ENCODE measurements around the gene L1CAM. TPM values are rescaled to one million over a fixed set of nuclear protein-coding genes. Genes with fewer than 3 reads are reported as not detected.

Gene L1CAM
- total and polyA plus RNA-seq, 4 experiments from 2014 or later: 0.26 to 1.8 (median 0.80) TPM

GRCh38 chrX:153870791-153871360 lies 15.1 kb downstream of the L1CAM start:
- Mint-ChIP-seq H3K4me1 (peaks cover 0 to 8% (median 1%) of the 10 kb centered on the region in 4 donors), H3K36me3 (no peaks in the 10 kb centered on the region), H3K4me3 (no peak overlapping the region), H3K27ac (no peak overlapping the region), H3K27me3 (peaks cover 0 to 5% of the 10 kb centered on the region in 2 donors), H3K9me3 (no peaks in the 10 kb centered on the region)
- ChIA-PET POLR2A (ENCODE audit: partially characterized antibody) (no interaction called here), CTCF (ENCODE audit: partially characterized antibody) (no interaction called here)
- no peak overlapping the region for H3K27ac ChIP-seq (ENCODE audit: low read depth, low read length)
- H3K27me3 ChIP-seq (ENCODE audit: insufficient read depth, low read length): no peaks in the 10 kb centered on the region
- H3K4me1 ChIP-seq (ENCODE audit: insufficient read depth, low read length): no peaks in the 10 kb centered on the region
- no peaks in the 10 kb centered on the region for H3K9me3 ChIP-seq (ENCODE audit: control insufficient read depth in 1 of 2, low read length in 2 of 2)
- H3K36me3 ChIP-seq (ENCODE audit: insufficient read depth, low read length): no peaks in the 10 kb centered on the region
- H3K4me3 ChIP-seq (ENCODE audit: low read length in 2 of 2): no peak overlapping the region
- intact Hi-C loops (cut with micrococcal nuclease): no loop called here
- DNase-seq: no peak

- no peaks in the 10 kb centered on the region for H3K36me3 Mint-ChIP-seq
- intact Hi-C loops (cut with micrococcal nuclease): no loop called here
- H3K27ac Mint-ChIP-seq: no peak overlapping the region
- ChIA-PET CTCF (ENCODE audit: partially characterized antibody) (no interaction called here), POLR2A (ENCODE audit: partially characterized antibody) (no interaction called here)
- H3K9me3 Mint-ChIP-seq: no peaks in the 10 kb centered on the region
- Histone ChIP-seq H3K4me1 (ENCODE audit: insufficient read depth, low read length) (no peaks in the 10 kb centered on the region), H3K27ac (ENCODE audit: low read depth, low read length) (no peak overlapping the region), H3K27me3 (ENCODE audit: insufficient read depth, low read length) (no peaks in the 10 kb centered on the region), H3K36me3 (ENCODE audit: insufficient read depth, low read length) (no peaks in the 10 kb centered on the region), H3K9me3 (ENCODE audit: control insufficient read depth in 1 of 2, low read length in 2 of 2) (no peaks in the 10 kb centered on the region), H3K4me3 (ENCODE audit: low read length in 2 of 2) (no peak overlapping the region)
- H3K27me3 Mint-ChIP-seq: peaks cover 0 to 3% of the 10 kb centered on the region in 2 donors
- H3K4me3 Mint-ChIP-seq: no peak overlapping the region
- peaks cover 0 to 7% (median 1%) of the 10 kb centered on the region in 4 donors for H3K4me1 Mint-ChIP-seq
- DNase-seq: no peak
These were observed 15.7 kb downstream of the L1CAM start for GRCh38 chrX:153870288-153870690.

GRCh38 chrX:153869473-153870287 lies 16.3 kb downstream of the L1CAM start:
- H3K27me3 ChIP-seq (ENCODE audit: insufficient read depth, low read length): no peaks in the 10 kb centered on the region
- intact Hi-C loops (cut with micrococcal nuclease): no loop called here
- Mint-ChIP-seq H3K27ac (no peak overlapping the region), H3K9me3 (no peaks in the 10 kb centered on the region), H3K36me3 (no peaks in the 10 kb centered on the region), H3K27me3 (peaks cover 0 to under 1% of the 10 kb centered on the region in 2 donors), H3K4me1 (peaks cover 0 to under 1% (median under 1%) of the 10 kb centered on the region in 4 donors), H3K4me3 (no peak overlapping the region)
- no peak overlapping the region for H3K27ac ChIP-seq (ENCODE audit: low read depth, low read length)
- no peaks in the 10 kb centered on the region for H3K36me3 ChIP-seq (ENCODE audit: insufficient read depth, low read length)
- ChIA-PET POLR2A (ENCODE audit: partially characterized antibody) (no interaction called here), CTCF (ENCODE audit: partially characterized antibody) (no interaction called here)
- H3K9me3 ChIP-seq (ENCODE audit: control insufficient read depth in 1 of 2, low read length in 2 of 2): no peaks in the 10 kb centered on the region
- DNase-seq: no peak
- no peak overlapping the region for H3K4me3 ChIP-seq (ENCODE audit: low read length in 2 of 2)
- H3K4me1 ChIP-seq (ENCODE audit: insufficient read depth, low read length): no peaks in the 10 kb centered on the region

- Mint-ChIP-seq H3K27me3 (no peaks in the 10 kb centered on the region), H3K4me1 (no peaks in the 10 kb centered on the region), H3K4me3 (no peak overlapping the region), H3K27ac (no peak overlapping the region), H3K36me3 (no peaks in the 10 kb centered on the region), H3K9me3 (no peaks in the 10 kb centered on the region)
- Histone ChIP-seq H3K4me3 (ENCODE audit: low read length in 2 of 2) (no peak overlapping the region), H3K4me1 (ENCODE audit: insufficient read depth, low read length) (no peaks in the 10 kb centered on the region), H3K9me3 (ENCODE audit: control insufficient read depth in 1 of 2, low read length in 2 of 2) (no peaks in the 10 kb centered on the region), H3K36me3 (ENCODE audit: insufficient read depth, low read length) (no peaks in the 10 kb centered on the region), H3K27me3 (ENCODE audit: insufficient read depth, low read length) (no peaks in the 10 kb centered on the region), H3K27ac (ENCODE audit: low read depth, low read length) (no peak overlapping the region)
- intact Hi-C loops (cut with micrococcal nuclease): no loop called here
- ChIA-PET CTCF (ENCODE audit: partially characterized antibody) (no interaction called here), POLR2A (ENCODE audit: partially characterized antibody) (no interaction called here)
- no peak for DNase-seq
These were observed 17.1 kb downstream of the L1CAM start for GRCh38 chrX:153868576-153869472.

GRCh38 chrX:153867671-153868070 lies 18.3 kb downstream of the L1CAM start:
- Mint-ChIP-seq H3K27ac (no peak overlapping the region), H3K9me3 (no peaks in the 10 kb centered on the region), H3K4me3 (no peak overlapping the region), H3K36me3 (no peaks in the 10 kb centered on the region), H3K27me3 (no peaks in the 10 kb centered on the region), H3K4me1 (no peaks in the 10 kb centered on the region)
- Histone ChIP-seq H3K4me3 (ENCODE audit: low read length in 2 of 2) (no peak overlapping the region), H3K36me3 (ENCODE audit: insufficient read depth, low read length) (no peaks in the 10 kb centered on the region), H3K4me1 (ENCODE audit: insufficient read depth, low read length) (no peaks in the 10 kb centered on the region), H3K27ac (ENCODE audit: low read depth, low read length) (no peak overlapping the region), H3K9me3 (ENCODE audit: control insufficient read depth in 1 of 2, low read length in 2 of 2) (no peaks in the 10 kb centered on the region), H3K27me3 (ENCODE audit: insufficient read depth, low read length) (no peaks in the 10 kb centered on the region)
- ChIA-PET CTCF (ENCODE audit: partially characterized antibody) (no interaction called here), POLR2A (ENCODE audit: partially characterized antibody) (no interaction called here)
- intact Hi-C loops (cut with micrococcal nuclease): no loop called here
- DNase-seq: no peak

GRCh38 chrX:153867139-153867538 lies 18.8 kb downstream of the L1CAM start:
- H3K4me1 Mint-ChIP-seq: no peaks in the 10 kb centered on the region
- DNase-seq: no peak
- no peaks in the 10 kb centered on the region for H3K27me3 Mint-ChIP-seq
- Histone ChIP-seq H3K4me3 (ENCODE audit: low read length in 2 of 2) (no peak overlapping the region), H3K36me3 (ENCODE audit: insufficient read depth, low read length) (no peaks in the 10 kb centered on the region), H3K9me3 (ENCODE audit: control insufficient read depth in 1 of 2, low read length in 2 of 2) (no peaks in the 10 kb centered on the region), H3K27me3 (ENCODE audit: insufficient read depth, low read length) (no peaks in the 10 kb centered on the region), H3K4me1 (ENCODE audit: insufficient read depth, low read length) (no peaks in the 10 kb centered on the region), H3K27ac (ENCODE audit: low read depth, low read length) (no peak overlapping the region)
- no peak overlapping the region for H3K4me3 Mint-ChIP-seq
- CTCF ChIA-PET (ENCODE audit: partially characterized antibody): no interaction called here
- intact Hi-C loops (cut with micrococcal nuclease): no loop called here
- POLR2A ChIA-PET (ENCODE audit: partially characterized antibody): no interaction called here
- no peaks in the 10 kb centered on the region for H3K36me3 Mint-ChIP-seq
- H3K27ac Mint-ChIP-seq: no peak overlapping the region
- no peaks in the 10 kb centered on the region for H3K9me3 Mint-ChIP-seq

- Histone ChIP-seq H3K9me3 (ENCODE audit: control insufficient read depth in 1 of 2, low read length in 2 of 2) (no peaks in the 10 kb centered on the region), H3K36me3 (ENCODE audit: insufficient read depth, low read length) (no peaks in the 10 kb centered on the region), H3K27me3 (ENCODE audit: insufficient read depth, low read length) (no peaks in the 10 kb centered on the region), H3K4me1 (ENCODE audit: insufficient read depth, low read length) (no peaks in the 10 kb centered on the region), H3K27ac (ENCODE audit: low read depth, low read length) (no peak overlapping the region), H3K4me3 (ENCODE audit: low read length in 2 of 2) (no peak overlapping the region)
- Mint-ChIP-seq H3K9me3 (no peaks in the 10 kb centered on the region), H3K27me3 (no peaks in the 10 kb centered on the region), H3K36me3 (no peaks in the 10 kb centered on the region), H3K4me1 (no peaks in the 10 kb centered on the region), H3K27ac (no peak overlapping the region), H3K4me3 (no peak overlapping the region)
- ChIA-PET POLR2A (ENCODE audit: partially characterized antibody) (no interaction called here), CTCF (ENCODE audit: partially characterized antibody) (no interaction called here)
- intact Hi-C loops (cut with micrococcal nuclease): no loop called here
- no peak for DNase-seq
These were observed 19.5 kb downstream of the L1CAM start for GRCh38 chrX:153866302-153867019.

Measured in CD4-positive, alpha-beta memory T cell (primary cell).